ENCODE data around the gene UBA3.
A peak's percentile ranks its signal among the peaks of the same experiment; 100 is the strongest.

Gene UBA3

GRCh38 chr3:69121950-69122349 is 41.8 kb upstream of the UBA3 start:
- Histone ChIP-seq H3K4me1 (no peaks in the 10 kb centered on the region), H3K36me3 (no peaks in the 10 kb centered on the region), H3K27me3 (no peaks in the 10 kb centered on the region), H3K4me3 (ENCODE audit: low read depth, low read length) (no peak overlapping the region), H3K9me3 (no peaks in the 10 kb centered on the region)
- no peak for DNase-seq
- no peak for TF ChIP-seq CTCF (IDR thresholded peaks at IDR 0.05; ENCODE audit: low read depth, low read length)

GRCh38 chr3:69121513-69121912 is 41.3 kb upstream of the UBA3 start:
- no peak overlapping the region for H3K4me3 ChIP-seq (ENCODE audit: low read depth, low read length)
- no peak for TF ChIP-seq CTCF (IDR thresholded peaks at IDR 0.05; ENCODE audit: low read depth, low read length)

GRCh38 chr3:69120879-69121464 is 40.8 kb upstream of the UBA3 start:
- Histone ChIP-seq H3K9me3 (no peaks in the 10 kb centered on the region), H3K4me3 (ENCODE audit: low read depth, low read length) (no peak overlapping the region), H3K27me3 (no peaks in the 10 kb centered on the region), H3K36me3 (no peaks in the 10 kb centered on the region), H3K4me1 (no peaks in the 10 kb centered on the region)
- peak; percentile 99 for TF ChIP-seq CTCF (IDR thresholded peaks at IDR 0.05; ENCODE audit: low read depth, low read length)
- DNase-seq = peak; percentile 76

More at GRCh38 chr3:69121513-69121912, 41.3 kb upstream of the UBA3 start:
- Histone ChIP-seq H3K36me3 (no peaks in the 10 kb centered on the region), H3K27me3 (no peaks in the 10 kb centered on the region), H3K9me3 (no peaks in the 10 kb centered on the region), H3K4me1 (no peaks in the 10 kb centered on the region)
- no peak for DNase-seq

GRCh38 chr3:69119681-69120080 is 39.5 kb upstream of the UBA3 start:
- no peak overlapping the region for H3K4me3 ChIP-seq (ENCODE audit: low read depth, low read length)
- no peaks in the 10 kb centered on the region for H3K4me1 ChIP-seq
- no peak for DNase-seq
- no peaks in the 10 kb centered on the region for H3K27me3 ChIP-seq
- H3K9me3 ChIP-seq = no peaks in the 10 kb centered on the region
- no peaks in the 10 kb centered on the region for H3K36me3 ChIP-seq
- TF ChIP-seq CTCF (IDR thresholded peaks at IDR 0.05; ENCODE audit: low read depth, low read length) = no peak

- Histone ChIP-seq H3K9me3 (no peaks in the 10 kb centered on the region), H3K36me3 (no peaks in the 10 kb centered on the region), H3K4me3 (ENCODE audit: low read depth, low read length) (no peak overlapping the region), H3K27me3 (no peaks in the 10 kb centered on the region), H3K4me1 (no peaks in the 10 kb centered on the region)
- DNase-seq = no peak
- TF ChIP-seq CTCF (IDR thresholded peaks at IDR 0.05; ENCODE audit: low read depth, low read length) = no peak
Measured at GRCh38 chr3:69119138-69119537, 39.0 kb upstream of the UBA3 start.

GRCh38 chr3:69118555-69118954 is 38.4 kb upstream of the UBA3 start:
- Histone ChIP-seq H3K27me3 (no peaks in the 10 kb centered on the region), H3K4me1 (peaks cover 3% of the 10 kb centered on the region), H3K9me3 (no peaks in the 10 kb centered on the region), H3K36me3 (no peaks in the 10 kb centered on the region), H3K4me3 (ENCODE audit: low read depth, low read length) (no peak overlapping the region)
- no peak for DNase-seq
- TF ChIP-seq CTCF (IDR thresholded peaks at IDR 0.05; ENCODE audit: low read depth, low read length) = no peak
